ENCODE results near the gene ACD. TPM values are rescaled to one million over a fixed set of nuclear protein-coding genes. Genes with fewer than 3 reads are reported as not detected.

ACD gene
- total and polyA plus RNA-seq, 9 of the 15 experiments (the other 6 are each of a cell fraction or from before 2014, with no cell fraction given), result 4.2 to 47.4 (median 19.2) TPM

DNA sequence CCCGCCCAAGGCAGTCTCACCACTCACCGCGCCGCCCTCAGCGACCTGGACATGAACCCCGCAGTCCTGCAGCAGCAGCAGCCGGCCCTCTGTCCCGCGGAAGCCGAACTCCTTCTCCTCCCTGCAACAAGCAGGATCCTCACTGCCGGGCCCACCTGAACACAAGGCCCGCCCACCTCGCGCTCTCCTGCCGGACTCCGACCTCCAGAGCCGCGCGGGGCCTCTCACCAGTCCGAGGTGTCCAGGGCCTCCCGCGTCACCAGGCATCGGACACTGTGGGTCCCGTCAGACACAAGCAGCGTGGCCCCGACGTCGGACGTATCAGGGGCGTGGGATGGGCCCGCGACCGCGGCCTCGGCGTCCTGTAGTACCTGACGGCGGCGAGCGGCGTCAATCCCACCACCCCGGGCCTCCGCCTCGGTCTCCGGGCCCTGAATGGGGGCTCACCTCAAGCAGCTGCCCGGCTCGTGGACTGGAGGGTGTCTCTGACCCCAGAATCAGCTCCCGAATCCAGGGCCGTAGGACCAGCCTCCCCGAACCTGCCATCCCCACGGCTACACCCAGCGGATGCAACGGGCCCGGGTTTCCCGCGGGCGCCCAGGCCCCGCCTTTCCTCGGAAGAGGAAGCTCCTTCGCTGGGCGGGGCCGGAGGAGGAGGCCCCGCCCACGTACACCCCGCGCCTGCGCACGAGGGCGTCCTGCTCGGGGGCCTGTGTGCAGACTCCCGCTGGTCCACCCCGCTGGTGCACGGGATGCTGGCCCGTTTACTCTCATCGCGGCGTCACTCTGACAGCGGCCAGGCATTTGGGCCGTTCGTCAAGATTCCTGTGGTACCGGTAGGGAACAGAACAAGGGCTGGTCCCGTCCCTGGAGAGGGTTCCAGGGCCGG lies at the start of gene ACD (continued):
- TF ChIP-seq HSF4 (CRISPR knock-in tag; IDR thresholded peaks at IDR 0.05; ENCODE audit: borderline replicate concordance), result no peak
- TF ChIP-seq, protein P1, sequence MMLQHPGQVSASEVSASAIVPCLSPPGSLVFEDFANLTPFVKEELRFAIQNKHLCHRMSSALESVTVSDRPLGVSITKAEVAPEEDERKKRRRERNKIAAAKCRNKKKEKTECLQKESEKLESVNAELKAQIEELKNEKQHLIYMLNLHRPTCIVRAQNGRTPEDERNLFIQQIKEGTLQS (IDR thresholded peaks at IDR 0.05), result no peak
- TF ChIP-seq, protein P1 (CRISPR knock-in tag; conservative IDR thresholded peaks at IDR 0.05), result no peak
- TF ChIP-seq, protein P2, sequence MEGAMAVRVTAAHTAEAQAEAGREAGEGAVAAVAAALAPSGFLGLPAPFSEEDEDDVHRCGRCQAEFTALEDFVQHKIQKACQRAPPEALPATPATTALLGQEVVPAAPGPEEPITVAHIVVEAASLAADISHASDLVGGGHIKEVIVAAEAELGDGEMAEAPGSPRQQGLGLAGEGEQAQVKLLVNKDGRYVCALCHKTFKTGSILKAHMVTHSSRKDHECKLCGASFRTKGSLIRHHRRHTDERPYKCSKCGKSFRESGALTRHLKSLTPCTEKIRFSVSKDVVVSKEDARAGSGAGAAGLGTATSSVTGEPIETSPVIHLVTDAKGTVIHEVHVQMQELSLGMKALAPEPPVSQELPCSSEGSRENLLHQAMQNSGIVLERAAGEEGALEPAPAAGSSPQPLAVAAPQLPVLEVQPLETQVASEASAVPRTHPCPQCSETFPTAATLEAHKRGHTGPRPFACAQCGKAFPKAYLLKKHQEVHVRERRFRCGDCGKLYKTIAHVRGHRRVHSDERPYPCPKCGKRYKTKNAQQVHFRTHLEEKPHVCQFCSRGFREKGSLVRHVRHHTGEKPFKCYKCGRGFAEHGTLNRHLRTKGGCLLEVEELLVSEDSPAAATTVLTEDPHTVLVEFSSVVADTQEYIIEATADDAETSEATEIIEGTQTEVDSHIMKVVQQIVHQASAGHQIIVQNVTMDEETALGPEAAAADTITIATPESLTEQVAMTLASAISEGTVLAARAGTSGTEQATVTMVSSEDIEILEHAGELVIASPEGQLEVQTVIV (CRISPR knock-in tag; IDR thresholded peaks at IDR 0.05; ENCODE audit: borderline replicate concordance), result no peak
- peak; percentile 91 for TF ChIP-seq MEIS2 (IDR thresholded peaks at IDR 0.05; ENCODE audit: partially characterized antibody)
- TF ChIP-seq EGR1 (conservative IDR thresholded peaks at IDR 0.05), result peak; percentile 68
- peak; percentile 36; the same call in 1 of the 2 replicates for TF ChIP-seq NCOA6 (IDR thresholded peaks at IDR 0.05)
- no peak for TF ChIP-seq SRSF7 (optimal IDR thresholded peaks at IDR 0.05; ENCODE audit: low read depth, low read length)
- no peak for TF ChIP-seq STAT5A (IDR thresholded peaks at IDR 0.05; ENCODE audit: borderline replicate concordance, low read length)
- TF ChIP-seq, protein P3, sequence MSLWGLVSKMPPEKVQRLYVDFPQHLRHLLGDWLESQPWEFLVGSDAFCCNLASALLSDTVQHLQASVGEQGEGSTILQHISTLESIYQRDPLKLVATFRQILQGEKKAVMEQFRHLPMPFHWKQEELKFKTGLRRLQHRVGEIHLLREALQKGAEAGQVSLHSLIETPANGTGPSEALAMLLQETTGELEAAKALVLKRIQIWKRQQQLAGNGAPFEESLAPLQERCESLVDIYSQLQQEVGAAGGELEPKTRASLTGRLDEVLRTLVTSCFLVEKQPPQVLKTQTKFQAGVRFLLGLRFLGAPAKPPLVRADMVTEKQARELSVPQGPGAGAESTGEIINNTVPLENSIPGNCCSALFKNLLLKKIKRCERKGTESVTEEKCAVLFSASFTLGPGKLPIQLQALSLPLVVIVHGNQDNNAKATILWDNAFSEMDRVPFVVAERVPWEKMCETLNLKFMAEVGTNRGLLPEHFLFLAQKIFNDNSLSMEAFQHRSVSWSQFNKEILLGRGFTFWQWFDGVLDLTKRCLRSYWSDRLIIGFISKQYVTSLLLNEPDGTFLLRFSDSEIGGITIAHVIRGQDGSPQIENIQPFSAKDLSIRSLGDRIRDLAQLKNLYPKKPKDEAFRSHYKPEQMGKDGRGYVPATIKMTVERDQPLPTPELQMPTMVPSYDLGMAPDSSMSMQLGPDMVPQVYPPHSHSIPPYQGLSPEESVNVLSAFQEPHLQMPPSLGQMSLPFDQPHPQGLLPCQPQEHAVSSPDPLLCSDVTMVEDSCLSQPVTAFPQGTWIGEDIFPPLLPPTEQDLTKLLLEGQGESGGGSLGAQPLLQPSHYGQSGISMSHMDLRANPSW (CRISPR knock-in tag; IDR thresholded peaks at IDR 0.05), result no peak
- no peak for TF ChIP-seq ZBTB8A (IDR thresholded peaks at IDR 0.05; ENCODE audit: partially characterized antibody)
- TF ChIP-seq, protein P4, sequence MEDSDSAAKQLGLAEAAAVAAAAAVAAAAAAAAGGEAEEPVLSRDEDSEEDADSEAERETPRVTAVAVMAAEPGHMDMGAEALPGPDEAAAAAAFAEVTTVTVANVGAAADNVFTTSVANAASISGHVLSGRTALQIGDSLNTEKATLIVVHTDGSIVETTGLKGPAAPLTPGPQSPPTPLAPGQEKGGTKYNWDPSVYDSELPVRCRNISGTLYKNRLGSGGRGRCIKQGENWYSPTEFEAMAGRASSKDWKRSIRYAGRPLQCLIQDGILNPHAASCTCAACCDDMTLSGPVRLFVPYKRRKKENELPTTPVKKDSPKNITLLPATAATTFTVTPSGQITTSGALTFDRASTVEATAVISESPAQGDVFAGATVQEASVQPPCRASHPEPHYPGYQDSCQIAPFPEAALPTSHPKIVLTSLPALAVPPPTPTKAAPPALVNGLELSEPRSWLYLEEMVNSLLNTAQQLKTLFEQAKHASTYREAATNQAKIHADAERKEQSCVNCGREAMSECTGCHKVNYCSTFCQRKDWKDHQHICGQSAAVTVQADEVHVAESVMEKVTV (CRISPR knock-in tag; IDR thresholded peaks at IDR 0.05), result no peak
- no peak for TF ChIP-seq POLR2AphosphoS2 (IDR thresholded peaks at IDR 0.05; ENCODE audit: low read length)
- TF ChIP-seq FOXA3 (CRISPR knock-in tag; conservative IDR thresholded peaks at IDR 0.05 in 1 of 2, IDR thresholded peaks at IDR 0.05 in 1 of 2), result 0 out of 4 replicates have a peak, but pooled peaks of 1 of the 2 experiments have one; percentile 12
- no peak for TF ChIP-seq CC2D1A (IDR thresholded peaks at IDR 0.05)
- TF ChIP-seq SRSF3 (IDR thresholded peaks at IDR 0.05; ENCODE audit: insufficient read depth, low read length), result no peak

Measured in K562 (cell line).